Endothelial cell of hepatic sinusoid (primary cell): Measurements from ENCODE around the gene TULP4.

Experiments used
- in situ Hi-C: cut with HindIII; loops from 2 replicates; pipeline ENCODE4 v1.10.0; 2017; ENCODE audit warnings: low sequenced_read_pairs

TULP4 gene, protein sequence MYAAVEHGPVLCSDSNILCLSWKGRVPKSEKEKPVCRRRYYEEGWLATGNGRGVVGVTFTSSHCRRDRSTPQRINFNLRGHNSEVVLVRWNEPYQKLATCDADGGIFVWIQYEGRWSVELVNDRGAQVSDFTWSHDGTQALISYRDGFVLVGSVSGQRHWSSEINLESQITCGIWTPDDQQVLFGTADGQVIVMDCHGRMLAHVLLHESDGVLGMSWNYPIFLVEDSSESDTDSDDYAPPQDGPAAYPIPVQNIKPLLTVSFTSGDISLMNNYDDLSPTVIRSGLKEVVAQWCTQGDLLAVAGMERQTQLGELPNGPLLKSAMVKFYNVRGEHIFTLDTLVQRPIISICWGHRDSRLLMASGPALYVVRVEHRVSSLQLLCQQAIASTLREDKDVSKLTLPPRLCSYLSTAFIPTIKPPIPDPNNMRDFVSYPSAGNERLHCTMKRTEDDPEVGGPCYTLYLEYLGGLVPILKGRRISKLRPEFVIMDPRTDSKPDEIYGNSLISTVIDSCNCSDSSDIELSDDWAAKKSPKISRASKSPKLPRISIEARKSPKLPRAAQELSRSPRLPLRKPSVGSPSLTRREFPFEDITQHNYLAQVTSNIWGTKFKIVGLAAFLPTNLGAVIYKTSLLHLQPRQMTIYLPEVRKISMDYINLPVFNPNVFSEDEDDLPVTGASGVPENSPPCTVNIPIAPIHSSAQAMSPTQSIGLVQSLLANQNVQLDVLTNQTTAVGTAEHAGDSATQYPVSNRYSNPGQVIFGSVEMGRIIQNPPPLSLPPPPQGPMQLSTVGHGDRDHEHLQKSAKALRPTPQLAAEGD (N-terminal part only)

DNA sequence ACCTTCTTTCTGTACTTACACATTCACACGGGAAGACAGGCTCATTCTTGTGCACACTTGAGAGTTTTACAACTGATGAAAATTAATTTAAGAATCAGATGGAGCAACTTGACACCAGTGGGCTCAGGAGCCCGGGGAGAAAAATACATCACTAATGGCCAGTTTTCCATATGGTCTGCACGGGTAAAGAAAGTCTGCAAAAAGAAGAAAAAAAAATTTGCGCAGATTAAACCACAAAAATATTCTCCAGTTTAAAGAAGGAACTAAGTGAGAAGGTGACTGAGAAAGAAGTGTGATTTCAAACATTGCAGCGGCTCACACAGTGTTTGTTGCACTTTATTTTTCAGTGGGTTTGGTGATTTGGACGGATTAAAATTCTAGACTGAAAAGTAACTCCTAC, at the start of gene TULP4:
Gene TULP4 (plus strand): TSS at position 301 of the 400 bp plus-strand sequence. CDS start 1,552 bp downstream, outside the sequence.
- in situ Hi-C loops: loop anchor here (5.0 to 10.0 kb wide), 2 partner anchors 35 to 123 kb away; no protein-coding TSS in a partner anchor

DNA sequence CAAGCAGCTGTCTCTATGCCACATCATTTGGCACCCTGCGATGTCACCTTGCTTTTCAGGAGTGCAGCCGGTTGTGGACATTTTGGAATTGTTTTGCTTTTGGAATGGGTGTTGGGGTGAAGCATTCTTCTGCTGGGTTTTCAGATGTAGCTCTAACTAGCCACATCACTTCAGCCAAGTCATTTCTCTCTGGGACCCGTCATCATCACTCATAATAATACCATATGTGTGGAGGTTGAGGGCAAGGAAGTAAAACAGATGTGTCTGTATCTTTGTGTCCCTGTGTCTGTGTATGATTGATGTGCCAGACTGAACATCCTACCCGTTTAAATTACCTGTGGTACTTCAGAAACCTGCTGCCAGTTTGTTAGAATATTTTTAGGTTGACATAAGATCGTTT, 49.5 kb upstream of the TULP4 start:
- in situ Hi-C loops: no loop called here

DNA sequence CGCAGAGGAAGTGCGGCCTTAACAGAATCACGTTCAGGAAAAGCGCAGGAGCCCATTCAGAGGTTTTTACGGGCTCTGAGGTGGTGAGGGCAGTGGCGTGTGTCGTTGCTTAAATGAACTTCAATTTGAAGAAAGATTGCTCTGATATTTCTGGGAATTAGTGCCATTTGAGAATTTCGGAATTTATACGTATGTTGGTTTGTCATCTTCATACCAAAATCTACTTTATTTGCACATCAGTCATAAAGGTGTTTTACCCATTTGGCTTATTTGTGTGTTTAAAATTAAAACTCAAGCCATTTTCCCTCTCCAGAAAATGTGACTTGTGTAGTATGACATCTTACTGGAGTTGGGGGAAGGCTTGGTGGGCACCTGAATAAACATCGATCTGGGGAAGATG, 48.1 kb upstream of the TULP4 start:
- in situ Hi-C loops: no loop called here

DNA sequence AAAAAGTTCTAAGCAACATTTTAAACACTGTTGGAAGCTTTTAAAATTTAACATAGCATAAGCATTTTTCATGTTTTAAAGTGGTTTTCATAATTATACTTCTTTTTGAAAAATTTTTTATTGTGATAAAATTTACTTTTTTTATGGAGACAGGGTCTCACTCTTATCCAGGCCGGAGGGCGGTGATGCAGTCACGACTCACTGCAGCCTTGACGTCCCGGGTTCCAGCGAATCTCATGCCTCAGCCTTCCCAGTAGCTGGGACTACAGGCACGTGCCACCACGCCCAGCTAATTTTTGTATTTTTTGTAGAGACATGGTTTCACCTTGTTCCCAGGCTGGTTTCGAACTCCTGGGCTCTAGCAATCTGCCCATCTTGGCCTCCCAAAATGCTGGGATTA, 46.1 kb upstream of the TULP4 start:
- in situ Hi-C loops: no loop called here

DNA sequence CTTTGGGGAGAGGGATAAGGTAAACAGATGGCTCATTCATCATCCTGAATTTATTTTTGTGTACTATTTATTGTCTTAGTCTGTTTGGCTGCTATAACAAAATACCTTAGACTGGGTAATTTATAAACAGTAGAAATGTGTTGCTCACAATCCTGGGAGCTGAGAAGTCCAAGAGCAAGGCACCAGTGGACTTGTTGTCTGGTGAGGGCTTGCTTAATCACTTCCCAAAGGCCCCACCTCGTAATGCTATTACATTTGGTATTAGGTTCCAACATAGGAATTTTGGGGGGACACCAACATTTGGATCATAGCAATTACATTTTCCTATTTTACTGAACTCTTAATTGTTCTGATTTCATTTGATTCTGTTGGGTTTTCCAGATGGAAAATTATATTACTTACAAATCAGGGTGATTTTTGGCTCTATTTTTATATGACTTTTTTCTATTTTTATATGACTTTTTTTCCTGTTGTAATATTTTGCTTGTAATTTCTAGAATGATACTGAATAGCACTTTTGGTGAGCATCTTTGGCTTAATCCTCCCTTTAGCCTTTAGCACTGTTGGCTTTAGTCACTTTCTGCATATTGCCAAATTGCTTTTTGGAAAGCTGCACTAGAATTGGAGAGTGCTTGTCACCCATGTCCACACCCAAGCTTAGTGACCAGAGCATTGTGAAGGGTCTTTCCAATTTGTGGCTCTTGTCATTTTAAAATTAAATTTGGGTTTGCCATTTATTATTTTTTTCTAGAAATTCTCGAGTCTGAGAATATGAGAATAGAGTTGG, 43.7 kb upstream of the TULP4 start:
- in situ Hi-C loops: no loop called here

DNA sequence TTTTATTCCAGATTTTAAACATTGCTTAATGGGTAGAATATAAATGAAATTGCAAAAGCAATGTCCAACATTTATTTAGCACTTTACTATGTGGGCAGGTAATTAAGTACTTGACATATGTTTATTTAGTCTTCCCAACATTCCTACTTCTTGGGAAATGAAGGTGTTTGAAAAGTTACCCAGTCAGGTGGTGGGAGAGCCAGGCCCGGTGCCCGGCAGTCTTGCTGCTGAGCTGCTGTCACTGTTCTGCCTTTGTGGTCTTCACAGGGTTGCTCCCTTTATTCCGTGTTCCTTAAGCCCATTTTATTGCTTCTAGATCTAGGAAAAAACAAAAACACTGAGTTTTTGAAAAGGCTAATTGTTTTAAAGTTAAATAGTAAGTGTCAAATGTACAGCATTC, 42.6 kb upstream of the TULP4 start:
- in situ Hi-C loops: no loop called here

DNA sequence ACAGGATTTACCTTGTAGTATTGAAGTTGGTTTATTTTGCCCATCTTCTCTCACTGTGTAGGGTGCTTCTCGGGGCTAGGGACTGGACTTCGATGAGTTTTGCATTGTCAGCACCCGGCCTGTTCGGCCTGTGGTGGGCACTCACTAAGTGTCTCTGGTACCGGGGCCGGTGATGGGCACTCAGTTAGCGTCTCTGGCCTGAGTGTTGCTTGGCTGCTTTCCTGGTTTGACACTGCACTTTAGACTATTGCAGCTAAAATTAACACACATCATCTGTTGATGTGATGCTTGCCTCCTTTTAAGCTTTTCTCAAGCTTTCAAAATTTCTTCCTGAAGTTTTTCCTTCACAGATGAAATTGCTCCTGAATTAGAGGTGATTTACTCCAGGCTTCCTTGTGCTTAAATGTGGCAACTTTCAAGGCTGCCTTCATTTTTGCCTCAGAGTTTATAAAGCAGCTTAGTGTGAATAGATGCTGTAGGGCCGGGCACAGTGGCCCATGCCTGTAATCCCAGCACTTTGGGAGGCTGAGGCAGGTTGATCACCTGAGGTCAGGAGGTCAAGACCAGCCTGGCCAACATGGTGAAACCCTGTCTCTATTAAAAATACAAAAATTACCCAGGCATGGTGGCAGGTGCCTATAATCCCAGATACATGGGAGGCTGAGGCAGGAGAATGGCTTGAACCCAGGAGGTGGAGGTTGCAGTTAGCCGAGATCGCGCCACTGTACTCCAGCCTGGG, 41.7 kb upstream of the TULP4 start:
- in situ Hi-C loops: no loop called here

DNA sequence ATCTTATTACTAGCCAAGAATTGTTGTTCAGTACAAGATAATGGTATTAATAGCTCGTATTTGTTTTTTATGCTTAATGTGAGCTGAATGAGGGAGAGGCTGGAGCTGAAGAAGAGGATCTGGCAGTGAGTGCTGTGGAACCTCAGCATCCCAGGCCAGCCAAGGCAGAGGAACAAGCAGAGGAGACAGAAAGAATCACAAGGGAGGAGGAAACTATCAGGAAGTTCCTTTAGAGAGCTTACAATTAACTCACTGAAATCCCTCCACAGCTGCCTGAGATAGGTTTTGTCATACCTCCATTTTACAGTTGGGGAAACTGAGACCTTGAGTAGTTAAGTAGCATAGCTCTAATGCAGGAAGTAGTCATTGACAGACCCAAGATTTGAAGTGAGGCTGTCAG, 39.9 kb upstream of the TULP4 start:
- in situ Hi-C loops: no loop called here

DNA sequence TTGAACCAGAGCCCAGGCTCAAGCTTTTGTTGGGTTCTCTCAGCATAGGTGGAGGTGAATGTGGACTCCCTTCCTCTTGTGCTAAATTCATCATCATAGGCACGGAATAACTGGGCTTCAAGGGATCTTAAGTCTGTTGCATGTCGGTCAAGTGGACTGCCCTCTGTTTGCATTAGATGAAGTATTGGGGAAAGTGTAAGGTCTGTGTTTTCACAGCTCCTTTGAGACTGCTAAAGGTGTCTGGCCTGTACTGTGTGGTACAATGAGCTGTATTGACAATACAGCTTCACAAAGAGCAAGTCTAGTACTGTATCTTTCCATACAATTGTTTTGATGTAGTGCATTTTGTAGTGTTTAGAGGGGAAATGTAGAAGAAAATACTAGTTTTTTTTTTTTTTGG, 34.3 kb upstream of the TULP4 start:
- in situ Hi-C loops: no loop called here

DNA sequence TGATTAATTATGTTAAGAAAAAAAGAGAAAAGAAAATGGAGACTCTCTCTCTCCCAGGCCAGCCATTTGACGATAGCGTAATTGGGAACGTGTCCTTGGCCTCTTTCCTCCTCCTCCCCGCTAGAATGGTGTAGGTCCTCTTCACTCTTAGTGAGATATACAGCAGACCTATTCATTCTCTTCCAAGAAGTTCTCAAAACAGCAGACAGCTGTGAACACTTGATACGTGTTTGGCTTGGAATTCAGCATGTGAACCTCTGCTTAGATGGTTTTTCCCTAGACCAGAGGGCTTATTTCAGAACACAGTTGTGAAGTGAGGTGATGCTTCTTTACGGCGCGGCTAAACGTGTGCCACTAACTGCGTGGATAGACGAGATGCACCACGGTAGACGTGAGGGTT, 32.6 kb upstream of the TULP4 start:
- in situ Hi-C loops: no loop called here

DNA sequence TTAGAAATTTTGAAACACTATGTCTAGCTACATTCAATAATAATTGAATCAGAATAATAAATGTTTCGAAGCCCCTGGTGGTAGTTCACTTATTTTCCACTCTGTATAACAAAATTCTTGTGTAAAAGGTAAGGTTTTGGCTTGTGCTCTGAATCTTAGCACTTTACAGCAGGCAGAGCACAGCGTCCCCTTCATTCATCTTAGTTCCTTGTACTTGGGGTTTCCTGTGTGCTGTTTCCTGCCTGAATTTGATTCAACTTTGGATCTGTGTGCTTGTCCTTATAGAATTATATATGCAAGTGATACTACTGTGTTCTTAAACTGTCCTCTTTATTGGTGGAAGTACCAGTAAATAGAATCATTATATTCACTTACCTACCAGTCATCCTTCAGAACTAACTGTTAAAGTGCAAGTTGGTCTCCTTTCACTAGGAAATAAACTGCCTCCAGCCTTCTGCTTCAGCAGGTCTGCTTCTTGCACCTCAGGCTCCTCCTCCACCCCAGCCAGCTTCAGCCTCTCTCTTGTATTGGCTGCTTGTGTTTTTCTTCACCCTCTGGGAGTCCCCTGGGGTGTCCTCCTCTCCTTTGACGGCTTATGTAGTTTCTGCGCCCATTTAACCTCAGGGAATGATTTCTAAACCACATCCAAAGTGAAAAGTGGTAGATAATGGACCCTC, 28.8 kb upstream of the TULP4 start:
- in situ Hi-C loops: no loop called here

DNA sequence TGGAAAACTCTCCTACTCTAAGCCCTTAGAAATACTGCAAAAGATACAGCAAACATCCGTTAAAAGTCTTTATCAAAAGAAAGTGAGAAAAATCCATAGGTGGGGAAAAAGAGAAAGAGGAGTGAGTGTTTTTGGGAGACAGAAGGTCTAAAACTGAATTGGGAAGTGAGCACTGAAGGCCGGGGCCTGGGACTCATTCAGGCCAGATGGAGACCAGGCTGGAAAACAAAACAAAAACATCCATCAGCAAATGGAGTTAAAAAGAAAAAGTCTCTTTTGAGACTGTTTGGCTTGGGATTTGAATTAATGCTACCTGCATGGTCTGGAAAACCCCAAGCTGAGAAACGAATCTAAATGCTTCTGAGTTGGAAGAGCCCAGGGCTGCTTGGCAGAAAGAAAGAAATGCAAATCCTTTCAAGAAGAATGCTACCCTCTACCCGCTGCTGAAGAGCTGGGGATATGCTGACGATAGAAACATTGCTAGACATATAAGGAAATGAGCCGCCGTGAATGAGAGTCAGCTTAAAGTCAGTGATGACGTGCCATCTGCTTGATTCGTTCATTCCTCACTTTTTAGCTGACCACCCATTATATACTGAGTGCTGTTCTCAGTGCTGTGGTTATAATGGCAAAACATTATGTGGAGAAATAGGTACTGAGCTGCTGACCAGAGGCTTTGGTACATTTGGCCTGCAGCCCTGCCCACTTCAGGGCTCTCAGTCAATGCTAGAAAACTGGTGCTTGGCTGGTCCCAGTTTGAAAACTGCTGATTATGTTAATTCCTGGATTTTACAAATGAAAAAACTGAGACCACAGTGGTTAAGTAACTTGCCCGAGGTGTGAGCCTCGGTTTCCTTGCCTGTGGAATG, 28.0 kb upstream of the TULP4 start:
- in situ Hi-C loops: no loop called here

DNA sequence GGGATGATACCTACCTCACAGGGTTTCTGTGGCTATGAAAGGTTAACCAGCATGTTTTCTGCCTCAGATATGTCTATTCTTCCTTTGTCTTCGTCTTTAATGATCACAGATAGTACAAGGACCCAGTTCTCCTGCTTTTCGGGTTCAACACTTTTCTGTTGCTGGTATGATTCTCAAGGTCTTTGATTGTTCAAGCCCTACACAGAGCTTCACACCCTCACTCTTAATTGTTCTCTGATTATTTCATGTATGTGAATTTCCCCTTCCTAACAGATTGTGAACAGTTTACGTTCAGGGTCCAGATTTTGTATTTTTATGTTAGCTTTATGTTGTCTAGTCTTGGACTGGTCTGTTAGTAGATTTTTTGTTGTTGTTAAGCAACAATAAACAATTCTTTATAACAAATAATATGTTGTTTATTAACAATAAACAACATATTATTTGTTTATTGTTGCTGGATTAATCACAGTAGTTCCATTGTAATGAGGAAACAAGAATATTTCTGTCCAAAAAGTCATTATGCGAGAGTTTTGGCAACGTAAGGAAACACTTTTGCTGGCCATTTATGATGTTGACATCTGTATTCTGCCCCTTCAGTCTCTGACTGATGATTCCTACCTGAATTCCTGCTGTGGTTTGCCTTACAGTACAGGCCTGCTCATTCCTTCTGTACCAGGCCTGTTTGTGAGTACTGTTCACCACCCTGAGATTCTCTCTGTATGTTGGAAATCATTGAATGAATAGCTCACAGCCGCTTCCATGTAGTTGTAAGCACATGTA, 27.2 kb upstream of the TULP4 start:
- in situ Hi-C loops: no loop called here

DNA sequence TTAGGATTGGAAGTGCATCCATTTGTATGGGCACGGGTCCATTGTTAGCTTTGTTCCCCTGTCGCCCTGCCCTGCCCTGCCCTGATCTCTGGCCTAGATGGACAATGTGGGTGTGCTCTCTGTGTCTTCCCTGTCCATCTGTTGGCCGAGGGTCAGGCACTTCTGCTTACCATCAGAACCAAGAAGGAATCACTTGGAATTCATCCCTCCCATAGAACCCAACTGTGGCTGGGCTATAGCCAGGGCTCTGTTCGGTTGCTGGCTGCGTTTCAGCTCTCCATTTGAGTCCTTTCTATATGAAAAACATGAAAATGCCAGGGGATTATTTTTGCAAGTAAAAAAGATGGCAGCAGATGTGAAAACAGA, 26.6 kb upstream of the TULP4 start:
- in situ Hi-C loops: no loop called here

DNA sequence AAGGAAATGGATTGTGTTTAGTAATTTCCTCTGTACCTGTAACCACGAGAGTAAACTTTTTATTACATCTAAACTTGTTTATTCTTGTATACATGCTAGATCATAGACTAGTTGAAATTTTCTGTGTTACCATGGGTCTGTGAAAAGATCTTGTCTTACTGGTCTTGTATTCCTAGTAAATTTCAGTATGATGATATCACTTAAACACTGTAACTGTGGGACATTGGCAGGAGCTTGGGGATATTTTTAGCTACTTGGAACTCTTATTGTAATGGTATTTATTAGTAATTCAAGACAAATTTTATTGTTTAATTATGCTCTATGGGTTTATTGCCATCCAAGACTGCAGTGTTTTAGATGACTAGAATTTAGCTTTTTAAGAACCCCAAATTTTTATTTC, 25.9 kb upstream of the TULP4 start:
- in situ Hi-C loops: no loop called here

DNA sequence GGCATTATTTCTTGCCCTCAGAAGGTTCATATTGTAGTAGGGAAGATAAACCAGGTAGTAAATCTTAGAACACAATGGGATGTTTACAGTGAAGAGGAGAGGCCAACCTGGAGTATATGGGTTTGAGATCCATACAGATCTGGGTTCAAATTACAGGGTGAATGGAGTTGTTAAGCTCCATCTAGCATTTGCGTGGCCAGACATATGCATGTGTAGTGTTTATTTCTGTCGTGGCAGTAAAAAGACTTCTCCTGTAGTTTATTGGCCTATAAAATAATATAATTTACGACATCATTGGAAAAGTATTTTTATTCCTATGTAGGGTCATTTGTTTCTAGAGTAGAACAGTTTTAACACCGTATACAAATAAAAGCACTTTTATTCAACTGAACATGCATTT, 25.2 kb upstream of the TULP4 start:
- in situ Hi-C loops: no loop called here

DNA sequence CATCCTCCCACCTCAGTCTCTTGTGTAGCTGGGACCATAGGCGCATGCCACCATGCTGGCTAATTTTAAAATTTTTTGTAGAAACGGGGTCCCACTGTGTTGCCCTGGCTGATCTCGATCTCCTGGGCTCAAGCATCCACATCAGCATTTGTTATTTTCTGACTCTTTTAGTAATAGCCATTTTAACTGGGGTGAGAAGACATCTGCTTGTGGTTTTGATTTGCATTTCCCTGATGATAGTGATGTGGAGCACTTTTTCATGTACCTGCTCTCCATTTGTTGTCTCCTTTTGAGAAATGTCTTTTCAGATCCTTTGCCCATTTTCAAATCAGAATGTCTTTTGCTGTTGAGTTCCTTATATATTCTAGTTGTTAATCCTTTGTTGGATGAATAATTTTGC, 22.2 kb upstream of the TULP4 start:
- in situ Hi-C loops: no loop called here

DNA sequence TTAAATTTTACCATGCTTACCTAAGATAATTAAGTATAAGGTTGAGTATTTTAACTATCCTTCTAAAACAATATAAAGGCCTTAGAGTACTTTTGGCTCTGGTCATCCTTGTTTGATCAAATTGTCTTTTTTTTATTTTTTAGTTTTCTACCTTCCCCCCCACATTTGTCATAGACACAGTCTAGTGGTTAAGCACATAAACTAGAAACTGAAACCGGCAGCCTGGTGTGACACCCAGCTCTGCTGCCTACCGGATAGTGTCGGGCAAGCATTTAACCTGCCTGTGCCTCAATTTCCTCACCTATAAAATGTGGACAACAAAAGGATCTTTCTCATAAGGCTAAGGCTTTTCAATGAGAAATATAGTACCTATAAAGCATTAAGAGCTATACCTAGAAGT, 21.6 kb upstream of the TULP4 start:
- in situ Hi-C loops: no loop called here
